ENCODE data around the gene DCC. TPM values are rescaled to one million over a fixed set of nuclear protein-coding genes. Genes with fewer than 3 reads are reported as not detected.

DCC gene
- total and polyA plus RNA-seq, 2 of the 8 experiments (the other 6 are each of a cell fraction or from before 2014, with no cell fraction given): 0.14 to 1.4 TPM

GRCh38 chr18:53541924-53542323, 1201.9 kb downstream of the DCC start:
- POLR2A ChIA-PET (ENCODE audit: partially characterized antibody): no interaction called here
- H3K4me3 ChIP-seq (ENCODE audit: extremely low read depth in 1 of 4, insufficient read depth in 2 of 4, low read depth in 3 of 4, low read length in 4 of 4): no peak overlapping the region
- no peaks in the 10 kb centered on the region for H3K36me3 ChIP-seq (ENCODE audit: control insufficient read depth in 2 of 4, insufficient read depth in 4 of 4, low read length in 3 of 4)
- 83% methylated on average over 1 of the region's 1 CpG; no CpG with 5 or more reads in 1 of the 2 experiments for WGBS, 2 experiments (ENCODE audit: extremely low coverage in 1 of 2, insufficient coverage in 1 of 2, insufficient read length in 1 of 2, insufficient replicate concordance in 2 of 2, low coverage in 1 of 2, low lambda C conversion rate in 2 of 2, missing lambda C conversion rate in 1 of 2)
- peak overlapping the region; percentile 49; the same call in 1 of the 2 replicates for H2AFZ ChIP-seq (ENCODE audit: low read length)
- no peak for FAIRE-seq
- no peak overlapping the region for H3K9ac ChIP-seq (replicated peaks in 1 of 4; ENCODE audit: extremely low read depth in 1 of 4, low read depth in 3 of 4, low read length in 3 of 4)
- H4K20me1 ChIP-seq (replicated peaks in 1 of 2; ENCODE audit: control insufficient read depth in 1 of 2, insufficient read depth in 2 of 2, low read length in 2 of 2): no peaks in the 10 kb centered on the region
- no peaks in the 10 kb centered on the region for H3K79me2 ChIP-seq (ENCODE audit: control insufficient read depth in 1 of 2, insufficient read depth in 2 of 2, low read length in 2 of 2)
- TF ChIP-seq TAF7 (optimal IDR thresholded peaks at IDR 0.05; ENCODE audit: borderline replicate concordance, low read depth, low read length) (no peak), BCL11A (IDR thresholded peaks at IDR 0.05; ENCODE audit: low read depth in 2 of 2, low read length in 2 of 2) (no peak), TBP (IDR thresholded peaks at IDR 0.05; ENCODE audit: low read depth, low read length) (no peak), ASH2L (IDR thresholded peaks at IDR 0.05; ENCODE audit: low read length) (no peak), ZNF274 (IDR thresholded peaks at IDR 0.05; ENCODE audit: borderline replicate concordance, extremely low read depth, low read length) (no peak), CEBPB (IDR thresholded peaks at IDR 0.05; ENCODE audit: low read depth, low read length) (peak; percentile 57; the same call in 1 of the 2 replicates)
- no peak overlapping the region for H4K91ac ChIP-seq (replicated peaks; ENCODE audit: insufficient read length, low read length)
- CTCF ChIA-PET (ENCODE audit: partially characterized antibody): no interaction called here
- no peak overlapping the region for H3K23ac ChIP-seq (ENCODE audit: insufficient read length)
- no peaks in the 10 kb centered on the region for H3K23me2 ChIP-seq (ENCODE audit: low read depth, low read length)
- H4K8ac ChIP-seq (ENCODE audit: extremely low read depth, insufficient read depth, low read length): no peak overlapping the region
- no peak overlapping the region for H2BK12ac ChIP-seq (ENCODE audit: low read depth, low read length)
- no peak overlapping the region for H3K4me2 ChIP-seq (ENCODE audit: insufficient read depth in 1 of 2, low read depth in 2 of 2, low read length in 2 of 2)
- no peak overlapping the region for H4K5ac ChIP-seq (ENCODE audit: insufficient read length, low read depth, low read length)
- no peak overlapping the region for H3K14ac ChIP-seq (ENCODE audit: insufficient read length)
- DNase-seq (ENCODE audit: low read depth in 1 of 2, low spot score in 2 of 2): no peak
- H3K4me1 ChIP-seq (replicated peaks in 1 of 4; ENCODE audit: control insufficient read depth in 3 of 4, insufficient read depth in 4 of 4, low read length in 3 of 4): peaks cover 0 to 2% (median 0%) of the 10 kb centered on the region in 4 experiments; a peak in 1 of 7 replicates
- H3K18ac ChIP-seq (ENCODE audit: extremely low read depth, low read length): no peak overlapping the region
- H3K4ac ChIP-seq (replicated peaks; ENCODE audit: insufficient read length, low read depth, low read length): no peak overlapping the region
- H3K79me1 ChIP-seq (ENCODE audit: low read depth, low read length): no peaks in the 10 kb centered on the region
- H3K27me3 ChIP-seq (replicated peaks in 1 of 4; ENCODE audit: control insufficient read depth in 3 of 4, extremely low read depth in 1 of 4, insufficient read depth in 3 of 4, low read length in 3 of 4): no peaks in the 10 kb centered on the region
- no peak overlapping the region for H2BK5ac ChIP-seq (ENCODE audit: low read depth, low read length)
- no peak overlapping the region for H2BK120ac ChIP-seq (replicated peaks; ENCODE audit: low read depth, low read length)
- no peak overlapping the region for H2BK20ac ChIP-seq (ENCODE audit: low read length)
- H2BK15ac ChIP-seq (ENCODE audit: low read length): no peak overlapping the region
- no peak overlapping the region for H3K27ac ChIP-seq (ENCODE audit: low read depth, low read length)
- H3K9me3 ChIP-seq (ENCODE audit: insufficient read depth in 2 of 2, low read depth in 1 of 2, low read length in 1 of 2): no peaks in the 10 kb centered on the region
- H2AK5ac ChIP-seq (ENCODE audit: low read depth, low read length): no peak overlapping the region
- no peak overlapping the region for H3K56ac ChIP-seq (replicated peaks; ENCODE audit: insufficient read length, low read depth, low read length)

Data from H1 (cell line).